ENCODE results near the gene BRI3BP. TPM values are rescaled to one million over a fixed set of nuclear protein-coding genes. Genes with fewer than 3 reads are reported as not detected.

Gene BRI3BP
- total RNA-seq, 1 experiment from 2014 or later = 19.4 TPM

GRCh38 chr12:125069616-125070015 lies 76.2 kb downstream of the BRI3BP start:
- CTCF ChIA-PET = interaction anchor here (0.6 kb wide), 1 partner anchor 35 kb away, joined by 3 read pairs; no protein-coding TSS in a partner anchor
- intact Hi-C loops (cut with micrococcal nuclease; ENCODE audit: unreplicated experiment) = loop anchor here (10.0 kb wide), 1 partner anchor 75 kb away; the partner anchor contains the start of gene BRI3BP
- TF ChIP-seq CTCF (conservative IDR thresholded peaks at IDR 0.05) (no peak), EZH2 (IDR thresholded peaks at IDR 0.05; ENCODE audit: low read depth) (no peak)
- H3K4me2 ChIP-seq = no peak overlapping the region
- no peaks in the 10 kb centered on the region for H3K36me3 ChIP-seq (ENCODE audit: low read depth)
- POLR2A ChIA-PET (ENCODE audit: unreplicated experiment) = no interaction called here
- H4K20me1 ChIP-seq (ENCODE audit: insufficient read depth) = no peaks in the 10 kb centered on the region
- no peak for DNase-seq
- no TSS peak for BruUV-seq (replicated peaks)
- no peak overlapping the region for H3K4me3 ChIP-seq
- peaks cover 13% of the 10 kb centered on the region; the same call in 1 of the 2 replicates for H3K4me1 ChIP-seq (replicated peaks; ENCODE audit: insufficient read depth)
- H3K27me3 ChIP-seq (ENCODE audit: insufficient read depth, low read depth) = no peaks in the 10 kb centered on the region
- H3K9me3 ChIP-seq (ENCODE audit: insufficient read depth, low read depth) = no peaks in the 10 kb centered on the region
- no peak overlapping the region for H3K27ac ChIP-seq
- peaks cover 19% of the 10 kb centered on the region for H3K79me2 ChIP-seq (ENCODE audit: low read depth)
- H3K9me2 ChIP-seq (ENCODE audit: insufficient read depth) = no peaks in the 10 kb centered on the region
- no peaks in the 10 kb centered on the region for H3F3A ChIP-seq (ENCODE audit: insufficient read depth, low read depth)
- H2AFZ ChIP-seq = no peak overlapping the region

- no peaks in the 10 kb centered on the region for H3K36me3 ChIP-seq (ENCODE audit: low read depth)
- H4K20me1 ChIP-seq (ENCODE audit: insufficient read depth) = no peaks in the 10 kb centered on the region
- no peak overlapping the region for H3K4me2 ChIP-seq
- BruUV-seq (replicated peaks) = no TSS peak
- H3F3A ChIP-seq (ENCODE audit: insufficient read depth, low read depth) = no peaks in the 10 kb centered on the region
- H3K9me3 ChIP-seq (ENCODE audit: insufficient read depth, low read depth) = no peaks in the 10 kb centered on the region
- no peak for DNase-seq
- H3K4me1 ChIP-seq (replicated peaks; ENCODE audit: insufficient read depth) = 0 out of 2 replicates have a peak, but pooled peaks cover 10% of the 10 kb centered on the region
- H3K79me2 ChIP-seq (ENCODE audit: low read depth) = peaks cover 19% of the 10 kb centered on the region
- intact Hi-C loops (cut with micrococcal nuclease; ENCODE audit: unreplicated experiment) = no loop called here
- no peak overlapping the region for H2AFZ ChIP-seq
- no peaks in the 10 kb centered on the region for H3K27me3 ChIP-seq (ENCODE audit: insufficient read depth, low read depth)
- H3K9me2 ChIP-seq (ENCODE audit: insufficient read depth) = no peaks in the 10 kb centered on the region
- no peak overlapping the region for H3K27ac ChIP-seq
- TF ChIP-seq CTCF (conservative IDR thresholded peaks at IDR 0.05) (no peak), EZH2 (IDR thresholded peaks at IDR 0.05; ENCODE audit: low read depth) (no peak)
- no peak overlapping the region for H3K4me3 ChIP-seq
- POLR2A ChIA-PET (ENCODE audit: unreplicated experiment) = no interaction called here
- CTCF ChIA-PET = no interaction called here
These were observed 76.7 kb downstream of the BRI3BP start for GRCh38 chr12:125070112-125070511.

- no peaks in the 10 kb centered on the region for H3K27me3 ChIP-seq (ENCODE audit: insufficient read depth, low read depth)
- no peaks in the 10 kb centered on the region for H3K36me3 ChIP-seq (ENCODE audit: low read depth)
- TF ChIP-seq CTCF (conservative IDR thresholded peaks at IDR 0.05) = no peak
- TF ChIP-seq EZH2 (IDR thresholded peaks at IDR 0.05; ENCODE audit: low read depth) = no peak
- H3K4me2 ChIP-seq = no peak overlapping the region
- H3K4me1 ChIP-seq (replicated peaks; ENCODE audit: insufficient read depth) = 0 out of 2 replicates have a peak, but pooled peaks cover 10% of the 10 kb centered on the region
- H3K79me2 ChIP-seq (ENCODE audit: low read depth) = peaks cover 16% of the 10 kb centered on the region
- H3K9me2 ChIP-seq (ENCODE audit: insufficient read depth) = no peaks in the 10 kb centered on the region
- ChIA-PET POLR2A (ENCODE audit: unreplicated experiment) (no interaction called here), CTCF (no interaction called here)
- H2AFZ ChIP-seq = no peak overlapping the region
- no peaks in the 10 kb centered on the region for H3K9me3 ChIP-seq (ENCODE audit: insufficient read depth, low read depth)
- BruUV-seq (replicated peaks) = no TSS peak
- H3K27ac ChIP-seq = no peak overlapping the region
- H3F3A ChIP-seq (ENCODE audit: insufficient read depth, low read depth) = no peaks in the 10 kb centered on the region
- H4K20me1 ChIP-seq (ENCODE audit: insufficient read depth) = no peaks in the 10 kb centered on the region
- intact Hi-C loops (cut with micrococcal nuclease; ENCODE audit: unreplicated experiment) = no loop called here
- no peak for DNase-seq
- no peak overlapping the region for H3K4me3 ChIP-seq
These were observed 77.4 kb downstream of the BRI3BP start for GRCh38 chr12:125070661-125071390.
